CD1c-positive myeloid dendritic cell (primary cell): ENCODE results near the gene BEST2.

Experiments
- DNase-seq: peaks from one replicate; pipeline ENCODE4 v3.0.0-alpha.2; 2016; ENCODE audit errors: extremely low spot score

The BEST2 gene

GRCh38 chr19:12769689-12770088 lies 18.1 kb downstream of the BEST2 start:
- DNase-seq = peak; percentile 42

GRCh38 chr19:12770922-12771321 lies 19.3 kb downstream of the BEST2 start:
- DNase-seq = no peak

- no peak for DNase-seq
Measured at GRCh38 chr19:12772323-12772722, 20.7 kb downstream of the BEST2 start.

- no peak for DNase-seq
Measured at GRCh38 chr19:12773571-12773970, 22.0 kb downstream of the BEST2 start.

GRCh38 chr19:12774588-12775555 lies 23.3 kb downstream of the BEST2 start, which contains the start of gene HOOK2:
Gene HOOK2, minus strand, starts transcription at chr19:12775552. Its CDS starts 103 bp downstream, at chr19:12775449.
- DNase-seq = no peak

- peak; percentile 90 for DNase-seq
Measured at GRCh38 chr19:12777217-12778016, 25.8 kb downstream of the BEST2 start.

- peak; percentile 53 for DNase-seq
Measured at GRCh38 chr19:12778017-12778904, 26.7 kb downstream of the BEST2 start.

GRCh38 chr19:12778905-12779161 lies 27.2 kb downstream of the BEST2 start:
- DNase-seq = no peak

GRCh38 chr19:12779162-12779993 lies 27.8 kb downstream of the BEST2 start:
- DNase-seq = peak; percentile 33

- DNase-seq = no peak
Measured at GRCh38 chr19:12782174-12782423, 30.5 kb downstream of the BEST2 start.

- DNase-seq = peak; percentile 96
Measured at GRCh38 chr19:12782424-12783290, 31.1 kb downstream of the BEST2 start.

GRCh38 chr19:12783291-12783848 lies 31.8 kb downstream of the BEST2 start:
- DNase-seq = peak; percentile 20

GRCh38 chr19:12783849-12784393 lies 32.3 kb downstream of the BEST2 start:
- peak; percentile 58 for DNase-seq

- peak; percentile 18 for DNase-seq
Measured at GRCh38 chr19:12784394-12784870, 32.8 kb downstream of the BEST2 start.

- DNase-seq = peak; percentile 33
Measured at GRCh38 chr19:12784871-12785430, 33.4 kb downstream of the BEST2 start.

GRCh38 chr19:12785431-12786031 lies 33.9 kb downstream of the BEST2 start:
- DNase-seq = peak; percentile 77

- DNase-seq = peak; percentile 95
Measured at GRCh38 chr19:12786141-12786870, 34.7 kb downstream of the BEST2 start.

GRCh38 chr19:12786952-12787351 lies 35.4 kb downstream of the BEST2 start:
- peak; percentile 33 for DNase-seq
